Activated CD8-positive, alpha-beta memory T cell treated with anti-CD3 and anti-CD28 coated beads, Interleukin-2, amount 50 U/mL, for 24 hours (primary cell): ENCODE measurements around the gene ROBO2.

Experiments used
- DNase-seq: peaks from one replicate; pipeline ENCODE4 v3.0.0-alpha.2; 2020; ENCODE audit errors: extremely low read depth

Gene ROBO2

GRCh38 chr3:77122652-77123051, 82.8 kb downstream of the ROBO2 start:
- no peak for DNase-seq

- DNase-seq: no peak
Observed at GRCh38 chr3:77125966-77126365, 86.1 kb downstream of the ROBO2 start.

DNA sequence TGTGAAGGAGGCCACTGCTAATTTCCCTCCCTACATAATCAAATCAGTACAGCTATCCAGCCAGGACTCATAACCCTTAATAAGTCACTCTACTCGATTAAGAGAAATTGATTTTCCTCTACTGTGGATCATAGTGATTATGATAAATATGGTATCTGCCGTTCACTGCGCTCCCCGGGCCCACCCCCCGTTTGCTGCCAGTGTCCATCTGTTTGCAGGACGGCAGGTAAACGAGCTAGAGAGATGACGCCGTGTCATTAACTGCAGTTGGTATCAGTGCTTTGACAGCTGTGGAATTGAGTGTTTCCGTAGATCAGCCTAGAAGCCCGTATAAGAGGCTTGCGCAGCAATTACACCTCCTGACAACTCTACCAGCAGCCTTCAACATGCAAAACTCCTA, 94.9 kb downstream of the ROBO2 start:
- no peak for DNase-seq

DNA sequence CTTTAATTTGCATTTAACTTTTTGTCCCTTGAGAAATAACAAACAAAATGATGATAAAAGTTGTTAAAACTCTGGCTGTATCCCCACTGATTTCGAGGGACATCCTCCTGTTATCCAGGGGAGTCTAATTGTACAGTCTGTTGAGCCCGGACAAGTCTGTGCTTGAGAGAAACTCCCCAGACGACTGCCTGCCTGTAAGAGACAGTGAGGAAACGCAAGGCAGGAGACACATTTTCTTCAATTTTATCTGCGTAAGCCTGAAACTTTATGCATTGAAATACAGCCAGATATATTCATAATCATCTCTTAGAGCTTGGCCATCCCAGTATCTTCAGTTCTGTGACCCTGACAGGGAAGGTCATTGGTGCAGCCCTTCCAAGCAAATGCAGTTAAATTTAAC, 97.7 kb downstream of the ROBO2 start:
- no peak for DNase-seq

DNA sequence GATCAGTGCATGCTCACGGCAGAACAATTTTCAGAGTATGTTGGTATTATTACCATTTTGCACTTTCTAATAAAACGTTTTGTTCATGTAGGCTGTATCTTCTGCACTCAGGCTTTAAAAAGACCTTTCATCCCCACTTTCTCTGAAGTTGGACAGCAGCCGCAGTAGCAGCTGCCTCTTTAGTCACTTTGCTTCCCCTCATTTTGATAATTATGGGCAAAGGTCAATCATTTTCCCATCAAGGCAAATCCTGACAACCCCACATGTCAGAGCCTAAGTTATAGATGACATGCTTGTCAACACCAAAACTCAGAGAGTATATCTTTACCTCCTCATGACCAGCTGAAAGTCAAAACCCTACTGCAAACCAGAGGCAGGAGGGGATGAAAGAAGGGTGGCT, 99.7 kb downstream of the ROBO2 start:
- no peak for DNase-seq

- no peak for DNase-seq
Observed at GRCh38 chr3:77141423-77141822, 101.5 kb downstream of the ROBO2 start.

- DNase-seq: no peak
Observed at GRCh38 chr3:77142578-77142977, 102.7 kb downstream of the ROBO2 start.

DNA sequence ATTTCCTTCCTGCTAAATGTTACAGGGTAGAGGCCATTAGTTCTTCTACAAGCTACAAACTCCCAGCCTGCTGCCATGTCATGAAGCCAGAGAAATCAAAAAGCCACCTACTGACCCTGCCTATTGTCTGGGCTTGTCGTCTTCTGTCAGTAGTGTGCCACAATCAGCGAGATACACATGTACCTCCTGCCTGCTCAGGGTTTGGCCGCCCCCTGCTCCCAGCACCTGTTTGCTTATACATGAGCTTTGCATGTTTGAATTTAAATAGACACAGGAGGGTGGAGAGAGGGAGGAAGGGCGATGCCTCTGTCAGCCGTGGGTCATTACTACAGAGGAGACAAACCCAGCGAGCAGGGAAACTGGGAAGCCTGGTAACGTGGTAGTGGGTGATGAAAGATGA, 106.1 kb downstream of the ROBO2 start:
- no peak for DNase-seq

DNA sequence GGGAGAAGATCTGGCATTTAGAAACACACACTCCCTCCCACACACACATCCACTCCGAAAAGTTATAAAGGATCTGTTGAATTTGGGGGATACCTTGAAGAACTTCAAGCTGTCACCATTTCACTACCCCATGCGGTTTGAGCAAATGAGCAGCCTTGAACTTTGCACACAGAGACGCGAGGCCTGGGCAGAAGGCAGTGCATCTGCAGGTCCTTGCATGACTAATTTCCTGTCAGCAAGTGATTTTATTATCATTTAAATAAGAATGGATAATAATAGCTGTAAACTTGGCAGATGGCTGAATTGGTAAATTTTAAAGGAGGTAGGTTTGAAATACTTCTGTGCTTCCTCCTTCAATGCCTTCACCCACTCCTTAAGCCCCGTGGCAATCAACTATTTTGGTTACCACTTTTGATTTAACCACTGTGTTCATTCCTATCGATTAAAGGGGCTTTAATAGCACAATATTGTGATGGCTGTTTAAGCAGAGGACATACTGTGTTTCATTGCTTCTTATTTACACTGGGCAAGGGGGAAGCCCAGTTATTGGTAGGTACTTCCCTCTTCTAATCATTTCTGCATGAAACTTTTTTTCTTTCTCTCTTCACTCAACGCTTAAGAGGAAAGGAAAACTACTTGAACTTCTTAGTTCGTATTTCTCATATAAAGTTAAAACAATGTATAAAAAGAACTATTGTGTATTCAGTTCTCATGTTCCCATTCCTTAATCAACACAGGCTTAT, 108.1 kb downstream of the ROBO2 start:
- no peak for DNase-seq

- no peak for DNase-seq
Observed at GRCh38 chr3:77149382-77149781, 109.5 kb downstream of the ROBO2 start.

DNA sequence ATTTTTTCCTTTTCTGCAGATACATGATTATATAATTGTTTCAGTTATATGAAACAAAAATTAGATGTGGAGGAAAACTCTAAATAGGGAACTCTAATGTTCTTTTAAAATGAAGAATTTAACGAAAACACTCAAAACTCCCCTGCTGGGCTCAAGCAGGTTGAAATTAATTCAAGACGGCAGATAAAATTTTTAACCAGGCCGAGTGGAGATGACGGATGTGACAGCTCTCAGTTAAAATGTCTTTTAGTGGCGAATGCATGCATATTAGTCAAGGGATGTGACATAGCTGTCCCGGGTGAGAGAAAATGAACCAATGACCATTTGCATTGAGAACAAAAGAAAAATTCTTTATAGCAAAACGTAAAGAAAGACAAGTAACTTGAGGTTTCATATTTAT, 110.1 kb downstream of the ROBO2 start:
- DNase-seq: no peak

DNA sequence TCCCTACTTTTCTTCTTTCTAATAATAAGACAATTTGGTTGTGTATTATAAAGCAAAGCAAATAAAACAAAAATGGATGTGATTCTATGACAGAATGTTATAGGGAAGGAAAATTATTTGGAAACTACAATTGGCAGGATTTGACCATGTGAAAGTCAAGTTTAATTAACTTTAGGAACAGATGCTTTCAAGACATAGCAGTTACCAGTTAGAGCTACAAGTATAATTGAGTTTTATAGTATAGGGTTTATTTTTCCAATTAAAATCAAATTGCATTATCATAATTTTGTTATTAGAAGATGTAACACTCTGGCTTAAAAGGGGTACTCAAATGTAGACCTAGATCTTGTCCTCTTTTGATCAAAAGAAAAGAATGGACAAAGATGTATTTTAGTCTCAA, 110.9 kb downstream of the ROBO2 start:
- no peak for DNase-seq

- no peak for DNase-seq
Observed at GRCh38 chr3:77158730-77159581, 119.1 kb downstream of the ROBO2 start.

DNA sequence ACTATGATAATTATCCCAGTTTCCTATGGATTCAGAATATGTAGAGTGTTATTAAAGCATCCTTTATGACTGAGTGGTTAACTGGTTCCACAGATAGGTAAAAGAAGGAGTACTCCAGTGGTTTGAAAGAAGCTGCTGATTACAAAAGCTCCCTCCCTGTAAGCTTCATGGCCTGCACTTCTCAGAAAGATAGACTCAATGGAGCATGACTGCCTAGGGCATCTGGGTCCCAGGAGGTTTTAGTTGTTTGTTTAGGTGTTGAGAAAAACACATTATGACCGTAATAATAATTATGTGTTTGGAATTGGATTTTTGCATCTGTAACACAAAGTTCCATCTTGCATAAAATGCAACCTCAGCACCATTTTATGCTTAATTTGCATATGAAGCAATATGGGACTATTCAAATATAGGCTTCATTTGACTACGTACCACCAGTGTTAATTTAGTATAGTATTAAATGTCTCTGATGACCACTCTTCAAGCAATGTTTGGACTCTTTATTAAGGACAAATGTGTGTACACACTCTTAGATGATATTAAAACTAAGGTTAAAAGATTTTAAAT, 121.1 kb downstream of the ROBO2 start:
- no peak for DNase-seq

- DNase-seq: no peak
Observed at GRCh38 chr3:77169823-77170222, 129.9 kb downstream of the ROBO2 start.

- DNase-seq: no peak
Observed at GRCh38 chr3:77171026-77171425, 131.1 kb downstream of the ROBO2 start.

DNA sequence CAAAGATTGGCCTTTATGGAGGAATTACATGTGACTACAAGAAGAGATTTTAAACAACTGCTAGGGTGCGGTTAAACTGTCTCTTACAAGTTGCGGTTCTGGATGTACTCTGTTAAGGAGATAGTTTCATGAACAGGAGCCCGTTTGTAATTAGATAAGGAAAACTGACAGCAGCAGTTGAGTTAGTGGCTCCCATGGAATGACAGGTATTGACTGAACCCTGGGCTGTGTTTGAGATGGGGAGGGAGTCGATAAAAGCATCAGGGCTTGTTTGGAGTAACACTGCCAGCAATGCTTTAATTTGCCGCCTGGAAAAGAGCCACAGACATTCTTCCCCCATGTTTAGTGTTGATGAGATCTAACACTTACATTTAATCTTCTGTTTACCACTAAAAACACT, 139.9 kb downstream of the ROBO2 start:
- DNase-seq: no peak

- DNase-seq: no peak
Observed at GRCh38 chr3:77182341-77182740, 142.4 kb downstream of the ROBO2 start.

DNA sequence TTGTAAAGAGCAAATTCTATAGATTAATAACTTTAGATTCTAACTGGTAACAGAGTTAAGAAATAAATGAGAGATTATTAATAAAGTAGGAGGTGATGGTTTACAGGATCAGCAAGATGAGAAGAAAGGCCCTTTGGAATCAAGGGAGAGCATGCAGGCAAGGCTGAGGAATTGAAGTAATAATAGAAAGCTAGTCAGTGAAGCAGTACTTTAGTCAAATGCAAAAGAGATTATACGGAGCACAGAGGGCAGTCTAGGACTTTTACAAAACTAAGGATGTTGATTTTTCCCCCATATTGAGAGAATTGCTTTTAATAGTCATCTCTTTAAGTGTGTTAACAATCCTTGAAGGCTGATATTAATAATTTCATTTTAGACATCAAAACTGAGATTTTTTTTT, 146.4 kb downstream of the ROBO2 start:
- no peak for DNase-seq

GRCh38 chr3:77186728-77187127, 146.8 kb downstream of the ROBO2 start:
- no peak for DNase-seq

DNA sequence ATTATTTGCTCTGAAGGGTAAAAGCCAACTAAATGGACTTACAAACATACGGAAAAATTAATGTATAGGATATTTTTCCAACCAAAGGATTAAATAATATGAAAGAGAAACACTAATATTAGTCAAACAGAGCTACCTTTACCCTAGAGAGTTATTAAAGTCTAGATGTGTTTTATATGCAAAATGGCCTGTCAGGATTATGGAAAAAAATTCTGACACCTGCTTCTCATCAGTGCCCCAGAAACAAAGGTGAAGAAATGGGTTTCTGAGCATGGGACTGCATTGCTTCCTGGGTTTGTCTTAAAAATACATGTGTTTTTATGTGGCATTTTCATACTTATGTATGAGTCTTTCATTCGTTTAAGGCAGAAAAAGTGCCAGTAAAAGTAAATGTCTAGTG, 148.3 kb downstream of the ROBO2 start:
- no peak for DNase-seq

- no peak for DNase-seq
Observed at GRCh38 chr3:77189258-77189657, 149.4 kb downstream of the ROBO2 start.

DNA sequence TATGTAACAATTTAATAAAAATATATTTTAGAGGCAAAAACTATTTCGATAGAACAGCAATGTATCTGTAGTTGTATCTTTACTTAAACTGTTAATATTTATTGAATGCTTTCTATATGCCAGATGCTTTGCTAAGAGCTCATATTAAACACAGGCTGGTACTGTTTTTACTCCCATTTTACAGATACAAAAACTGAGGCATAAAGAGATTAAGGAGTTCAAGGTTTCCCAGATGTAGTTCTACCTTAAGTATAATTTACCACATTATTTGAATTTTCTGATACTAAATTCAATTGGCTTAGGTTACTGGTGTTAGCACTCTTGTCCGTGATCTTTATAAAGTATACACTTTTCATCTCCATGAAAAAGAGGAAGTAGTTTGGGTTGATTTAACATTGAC, 149.8 kb downstream of the ROBO2 start:
- DNase-seq: no peak
